Nephron (organoid): ENCODE data around the gene SHC1.
"Not testable (repeated sequence)": the region's sequence is repeated elsewhere in the genome, so short reads cannot be mapped to it uniquely, and the experiment has no call there.

ENCODE experiments used
- H3K27ac Mint-ChIP-seq, 3 experiments: 2 replicates each; pipeline ENCODE4 v1.8.0; 2020; ENCODE audit warnings: mixed read lengths in 3 of 3, mild to moderate bottlenecking in 2 of 3, moderate library complexity in 1 of 3
- H3K27me3 Mint-ChIP-seq: 2 replicates; pipeline ENCODE4 v1.8.0; 2021; ENCODE audit warnings: low read depth, mild to moderate bottlenecking, moderate library complexity, mixed read lengths
- H3K36me3 Mint-ChIP-seq: 2 replicates; pipeline ENCODE4 v1.8.0; 2020; ENCODE audit warnings: low read depth, mixed read lengths
- H3K4me1 Mint-ChIP-seq: 2 replicates; pipeline ENCODE4 v1.8.0; 2020; ENCODE audit warnings: mixed read lengths
- H3K4me3 Mint-ChIP-seq, 3 experiments: 2 replicates each; pipeline ENCODE4 v1.8.0; 2020; ENCODE audit warnings: mild to moderate bottlenecking in 3 of 3, mixed read lengths in 3 of 3, moderate library complexity in 2 of 3
- H3K9me3 Mint-ChIP-seq: 2 replicates; pipeline ENCODE4 v1.8.0; 2020; ENCODE audit warnings: mixed read lengths
- CTCF ChIP-seq, 3 experiments: fragments of 200-600 bp; sonication (generic); IDR thresholded peaks; one replicate each; pipeline ENCODE4 v1.5.0; 2021; ENCODE audit warnings: antibody characterized with exemption in 3 of 3; ENCODE audit not compliant: unreplicated experiment in 3 of 3

The SHC1 gene

GRCh38 chr1:154998818-154999570, 28.4 kb upstream of the SHC1 start:
- Mint-ChIP-seq H3K4me1 (peaks cover 24% of the 10 kb centered on the region), H3K27ac (peak overlapping the region; percentile 87 to 98 (median 93)), H3K36me3 (no peaks in the 10 kb centered on the region), H3K27me3 (no peaks in the 10 kb centered on the region), H3K9me3 (no peaks in the 10 kb centered on the region), H3K4me3 (peak overlapping the region; percentile 83 to 88 (median 85))
- TF ChIP-seq CTCF (IDR thresholded peaks at IDR 0.05; ENCODE audit: unreplicated experiment in 3 of 3), result peak; percentile 79 to 84 (median 80)

DNA sequence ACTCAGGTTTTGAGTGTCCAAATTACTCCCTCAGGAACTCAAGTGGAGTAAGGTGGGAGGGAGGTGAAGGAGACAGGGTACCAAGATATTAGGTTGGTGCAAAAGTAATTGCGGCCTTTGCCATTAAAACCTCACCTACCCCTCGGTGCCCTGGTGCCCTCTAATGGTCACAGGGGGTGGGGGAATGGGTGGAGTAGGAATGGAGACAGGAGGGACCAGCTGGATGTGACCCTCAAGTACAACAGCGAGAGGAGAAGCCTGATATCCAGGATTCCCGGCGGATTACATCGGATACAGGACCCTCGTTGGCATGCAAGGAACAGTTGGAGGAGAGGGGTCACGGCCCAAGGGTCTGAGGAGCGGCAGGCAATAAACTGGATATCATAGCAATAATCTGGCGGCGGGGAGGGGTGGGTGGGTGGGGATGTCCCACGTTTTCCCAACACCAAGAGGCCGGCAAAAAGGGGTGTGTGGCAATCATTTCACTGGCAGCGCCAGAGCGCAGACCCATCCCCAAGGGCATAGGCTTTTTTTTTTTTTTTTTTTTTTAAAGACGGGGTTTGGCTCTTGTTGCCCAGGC, 27.7 kb upstream of the SHC1 start:
- Mint-ChIP-seq H3K9me3 (no peaks in the 10 kb centered on the region), H3K4me1 (peaks cover 24% of the 10 kb centered on the region), H3K4me3 (peak overlapping the region; percentile 50 to 72 (median 59)), H3K27ac (peak overlapping the region in 1 of 3 experiments; percentile 53), H3K36me3 (no peaks in the 10 kb centered on the region), H3K27me3 (no peaks in the 10 kb centered on the region)
- no peak for TF ChIP-seq CTCF (IDR thresholded peaks at IDR 0.05; ENCODE audit: unreplicated experiment in 3 of 3)

DNA sequence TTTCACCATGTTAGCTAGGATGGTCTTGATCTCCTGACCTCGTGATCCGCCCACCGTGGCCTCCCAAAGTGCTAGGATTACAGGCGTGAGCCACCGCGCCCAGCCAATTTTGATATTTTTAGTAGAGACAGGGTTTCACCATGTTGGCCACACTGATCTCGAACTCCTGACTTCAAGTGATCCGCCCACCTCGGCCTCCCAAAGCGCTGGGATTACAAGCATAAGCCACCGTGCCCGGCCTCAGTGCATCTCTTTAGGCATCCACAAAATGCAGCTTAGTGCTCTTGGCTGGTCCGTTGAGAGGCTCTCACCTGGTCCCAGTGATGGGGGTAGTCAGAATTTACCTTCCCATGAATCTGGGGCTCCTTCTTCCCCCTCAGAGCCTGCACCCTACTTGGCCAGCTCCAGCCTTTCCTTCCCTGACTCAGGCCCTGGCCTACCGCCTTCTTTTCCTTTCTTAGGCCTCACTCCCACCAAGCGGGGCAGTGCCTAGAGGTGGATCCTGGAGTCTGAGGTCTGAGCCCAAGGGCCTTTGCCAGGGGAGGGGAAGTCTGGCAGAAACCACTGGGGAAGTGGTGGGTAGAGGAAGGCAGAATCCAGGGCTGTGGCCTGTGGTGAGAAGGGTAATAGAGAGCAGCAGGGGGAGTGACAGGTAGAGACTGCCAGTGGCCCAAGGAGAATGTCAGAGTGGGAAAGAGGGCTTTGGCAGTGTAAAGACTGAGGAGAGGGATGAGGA, 26.6 kb upstream of the SHC1 start:
- H3K36me3 Mint-ChIP-seq, result no peaks in the 10 kb centered on the region
- H3K27ac Mint-ChIP-seq, result peak overlapping the region; percentile 29 to 74 (median 53)
- no peaks in the 10 kb centered on the region for H3K9me3 Mint-ChIP-seq
- no peaks in the 10 kb centered on the region for H3K27me3 Mint-ChIP-seq
- no peak for TF ChIP-seq CTCF (IDR thresholded peaks at IDR 0.05; ENCODE audit: unreplicated experiment in 3 of 3)
- H3K4me1 Mint-ChIP-seq, result peaks cover 24% of the 10 kb centered on the region
- peak overlapping the region; percentile 51 to 68 (median 61) for H3K4me3 Mint-ChIP-seq

GRCh38 chr1:154995301-154995983, 24.9 kb upstream of the SHC1 start:
- peak in 1 of 3 experiments; percentile 50 for TF ChIP-seq CTCF (IDR thresholded peaks at IDR 0.05; ENCODE audit: unreplicated experiment in 3 of 3)
- peak overlapping the region in 2 of 3 experiments; percentile 5 to 6 for H3K4me3 Mint-ChIP-seq
- H3K27ac Mint-ChIP-seq, result peak overlapping the region in 2 of 3 experiments; percentile 5 to 32
- not testable (repeated sequence) for H3K9me3 Mint-ChIP-seq, H3K27me3 Mint-ChIP-seq, H3K36me3 Mint-ChIP-seq
- peaks cover 24% of the 10 kb centered on the region for H3K4me1 Mint-ChIP-seq

GRCh38 chr1:154994591-154994990, 24.0 kb upstream of the SHC1 start:
- H3K4me1 Mint-ChIP-seq, result peaks cover 16% of the 10 kb centered on the region
- no peak overlapping the region for H3K4me3 Mint-ChIP-seq
- no peak for TF ChIP-seq CTCF (IDR thresholded peaks at IDR 0.05; ENCODE audit: unreplicated experiment in 3 of 3)
- no peaks in the 10 kb centered on the region for H3K27me3 Mint-ChIP-seq
- H3K9me3 Mint-ChIP-seq, result no peaks in the 10 kb centered on the region
- H3K36me3 Mint-ChIP-seq, result peaks cover 3% of the 10 kb centered on the region
- H3K27ac Mint-ChIP-seq, result peak overlapping the region in 1 of 3 experiments; percentile 19
